A673 (cell line): ENCODE results near the gene SIMC1.
A peak's percentile ranks its signal among the peaks of the same experiment; 100 is the strongest.

Source experiments
- CTCF ChIP-seq: fragments of 300-800, 200-600 bp; sonication (generic); conservative IDR thresholded peaks from 2 replicates; pipeline ENCODE4 v1.5.1; 2017; ENCODE audit warnings: low read depth, mild to moderate bottlenecking, antibody characterized with exemption, low read length, moderate library complexity, mixed read lengths
- EZH2 ChIP-seq: fragments of 200-600 bp; sonication (generic); IDR thresholded peaks from 2 replicates; pipeline ENCODE4 v1.6.1; 2017; ENCODE audit warnings: borderline replicate concordance, low read depth, mild to moderate bottlenecking, mixed read lengths, antibody characterized with exemption, low read length; ENCODE audit not compliant: poor library complexity, severe bottlenecking

GRCh38 chr5:176319827-176320554 lies 81.8 kb downstream of the SIMC1 start:
- no peak for TF ChIP-seq EZH2
- peak; percentile 36; the same call in 1 of the 2 replicates for TF ChIP-seq CTCF
